HCT116 (cell line): ENCODE data around the gene LIPA. TPM values are rescaled to one million over a fixed set of nuclear protein-coding genes. Genes with fewer than 3 reads are reported as not detected.
"Not testable (repeated sequence)": the region's sequence is repeated elsewhere in the genome, so short reads cannot be mapped to it uniquely, and the experiment has no call there.

ENCODE experiments used
- ATAC-seq: fragments of 200-7000 bp; cut with Tn5 transposase; 2 replicates; pipeline ENCODE4 v1.9.1; 2020; ENCODE audit warnings: mild to moderate bottlenecking, moderate library complexity
- BruUV-seq: library from RNA; stranded (reverse); fragments of 400-500 nt; replicated peaks from 2 replicates; lab custom pipeline; 2021; lab: Mats Ljungman, UMichigan
- CTCF ChIA-PET: fragments of 300-600 bp; sonication (Branson Sonifier 250); formaldehyde crosslinking; loops from one replicate; lab custom pipeline; 2021; ENCODE audit warnings: antibody characterized with exemption; lab: Charles Lee
- POLR2A ChIA-PET: fragments of 300-600, 350-600 bp; sonication (Branson Sonifier 250); formaldehyde crosslinking; loops from one replicate; lab custom pipeline; 2021; ENCODE audit warnings: antibody characterized with exemption; lab: Charles Lee
- RAD21 ChIA-PET, 2 experiments: fragments of 300-600 bp; sonication (Branson Sonifier 250); formaldehyde crosslinking; loops; one replicate each; lab custom pipeline; 2023; ENCODE audit warnings: low total read pairs in 2 of 2; ENCODE audit not compliant: uncharacterized antibody in 2 of 2, unreplicated experiment in 2 of 2, low non-redundant PET in 1 of 2; lab: Charles Lee
- DNase-seq: peaks from one replicate; pipeline ENCODE4 v3.0.0-alpha.2; 2010; ENCODE audit warnings: low read depth, low spot score
- H2AFZ ChIP-seq: fragments of 200-600 bp; shearing (Covaris generic), sonication (generic); 2 replicates; pipeline ENCODE4 v1.6.1; 2017; ENCODE audit warnings: low read depth, mixed run types, mixed read lengths, antibody characterized with exemption, low read length; ENCODE audit not compliant: poor library complexity, severe bottlenecking
- H3K27ac ChIP-seq: 2 replicates; pipeline ENCODE4 v1.5.1; 2012; ENCODE audit warnings: low read depth, low read length
- H3K27me3 ChIP-seq: fragments of 200-600 bp; sonication (generic); 2 replicates; pipeline ENCODE4 v1.6.1; 2016; ENCODE audit warnings: mixed run types, low read length, mixed read lengths; ENCODE audit not compliant: insufficient read depth
- H3K36me3 ChIP-seq, 2 experiments: fragments of 200-500 bp in 1 of 2; fragments of 200-600 bp in 1 of 2; sonication (Bioruptor generic) in 1 of 2; sonication (generic) in 1 of 2; 2 replicates each; pipeline versions ENCODE4 v1.5.1 to v1.6.1; 2014 to 2016; ENCODE audit warnings: low read length in 2 of 2, inconsistent platforms in 1 of 2, mixed read lengths in 1 of 2, mixed run types in 1 of 2; ENCODE audit not compliant: insufficient read depth in 2 of 2, control insufficient read depth in 1 of 2
- H3K4me1 ChIP-seq, 2 experiments: fragments of 200-600 bp in 1 of 2; sonication (generic) in 1 of 2; 2 replicates each; pipeline versions ENCODE4 v1.5.1 to v1.6.1; 2012 to 2017; ENCODE audit warnings: low read length in 2 of 2, inconsistent platforms in 1 of 2, mild to moderate bottlenecking in 1 of 2, mixed read lengths in 1 of 2, mixed run types in 1 of 2, moderate library complexity in 1 of 2; ENCODE audit not compliant: insufficient read depth in 2 of 2, control insufficient read depth in 1 of 2
- H3K4me2 ChIP-seq: fragments of 200-600 bp; sonication (generic); 2 replicates; pipeline ENCODE4 v1.6.1; 2017; ENCODE audit warnings: mixed run types, low read length, mixed read lengths
- H3K4me3 ChIP-seq, 2 experiments: fragments of 200-600 bp in 1 of 2; sonication (generic) in 1 of 2; replicated peaks in 1 of 2; 2 replicates each; pipeline ENCODE4 v1.5.1; 2011 to 2016; ENCODE audit warnings: low read length in 2 of 2, control low read depth in 1 of 2, low read depth in 1 of 2, mild to moderate bottlenecking in 1 of 2, mixed read lengths in 1 of 2, mixed run types in 1 of 2
- H3K79me2 ChIP-seq: fragments of 200-600 bp; sonication (generic); 2 replicates; pipeline ENCODE4 v1.6.1; 2017; ENCODE audit warnings: mild to moderate bottlenecking, mixed run types, low read length, moderate library complexity, mixed read lengths; ENCODE audit not compliant: insufficient read depth
- H3K9ac ChIP-seq: fragments of 200-600 bp; sonication (generic); 2 replicates; pipeline ENCODE4 v1.6.1; 2016; ENCODE audit warnings: low read length, mixed read lengths
- H3K9me2 ChIP-seq: fragments of 200-600 bp; sonication (generic), shearing (Covaris generic); 2 replicates; pipeline ENCODE4 v1.6.1; 2017; ENCODE audit warnings: mixed run types, mild to moderate bottlenecking, moderate library complexity; ENCODE audit not compliant: insufficient read depth
- H3K9me3 ChIP-seq, 2 experiments: fragments of 200-500 bp in 1 of 2; fragments of 200-600 bp in 1 of 2; sonication (Bioruptor generic) in 1 of 2; sonication (generic) in 1 of 2; 2 replicates each; pipeline ENCODE4 v1.6.1; 2014 to 2017; ENCODE audit warnings: low read length in 2 of 2, mixed read lengths in 2 of 2, inconsistent platforms in 1 of 2, low read depth in 1 of 2, mild to moderate bottlenecking in 1 of 2, mixed run types in 1 of 2, moderate library complexity in 1 of 2; ENCODE audit not compliant: control insufficient read depth in 1 of 2, insufficient read depth in 1 of 2
- H4K20me1 ChIP-seq: fragments of 200-600 bp; sonication (generic), shearing (Covaris generic); 2 replicates; pipeline ENCODE4 v1.6.1; 2017; ENCODE audit warnings: mixed run types, mild to moderate bottlenecking, moderate library complexity; ENCODE audit not compliant: insufficient read depth
- ATF3 ChIP-seq: IDR thresholded peaks from 2 replicates; pipeline ENCODE4 v1.6.1; 2012
- CTCF ChIP-seq, 3 experiments: fragments of 200-600 bp in 1 of 3; sonication (generic) in 1 of 3; IDR thresholded peaks in 2 of 3; conservative IDR thresholded peaks in 1 of 3; 2 replicates each; pipeline ENCODE4 v1.5.1; 2012 to 2017; ENCODE audit warnings: low read depth in 2 of 3, low read length in 2 of 3, antibody characterized with exemption in 1 of 3, borderline replicate concordance in 1 of 3, control low read depth in 1 of 3, mild to moderate bottlenecking in 1 of 3, mixed read lengths in 1 of 3, mixed run types in 1 of 3, moderate library complexity in 1 of 3; ENCODE audit not compliant: insufficient read depth in 1 of 3
- EGR1 ChIP-seq: IDR thresholded peaks from 2 replicates; pipeline ENCODE4 v1.6.1; 2012; ENCODE audit warnings: low read depth
- EZH2phosphoT487 ChIP-seq: fragments of 200-600 bp; IDR thresholded peaks from 2 replicates; pipeline ENCODE4 v1.6.1; 2018; ENCODE audit warnings: antibody characterized with exemption, borderline replicate concordance
- FOSL1 ChIP-seq: IDR thresholded peaks from 2 replicates; pipeline ENCODE4 v1.6.1; 2012; ENCODE audit warnings: low read depth
- JUND ChIP-seq: IDR thresholded peaks from 2 replicates; pipeline ENCODE4 v1.6.1; 2012
- SIN3A ChIP-seq: IDR thresholded peaks from 2 replicates; pipeline ENCODE4 v1.6.1; 2012; ENCODE audit warnings: low read depth
- ZFX ChIP-seq: fragments of 450-650 bp; IDR thresholded peaks from 2 replicates; pipeline ENCODE4 v1.6.1; 2017
- ZNF274 ChIP-seq: fragments of 200-500 bp; sonication (Bioruptor generic); IDR thresholded peaks from 2 replicates; pipeline ENCODE4 v1.6.1; 2014; ENCODE audit warnings: mild to moderate bottlenecking, low read depth, low read length, inconsistent platforms
- intact Hi-C: fragments of 100-400 bp; cut with micrococcal nuclease; formaldehyde crosslinking; loops from 2 replicates; pipeline ENCODE4 v1.10.0; 2022
- total RNA-seq: library from RNA; stranded (reverse); gene quantifications from one replicate; pipeline ENCODE4 v1.2.1, GENCODE V29; 2021; ENCODE audit not compliant: unreplicated experiment
- TF ChIP-seq, protein P1 (sequence below): IDR thresholded peaks from 2 replicates; pipeline ENCODE4 v1.6.1; 2011; ENCODE audit warnings: mild to moderate bottlenecking, low read length, moderate library complexity; ENCODE audit not compliant: insufficient replicate concordance; ENCODE audit errors: extremely low read depth

The LIPA gene
- total RNA-seq, 1 experiment from 2014 or later, result 27.1 TPM

- H3K4me3 ChIP-seq, H3K79me2 ChIP-seq, POLR2A ChIA-PET, H3K9me2 ChIP-seq, CTCF ChIA-PET, ATAC-seq, H3K9ac ChIP-seq, intact Hi-C loops, H3K36me3 ChIP-seq, BruUV-seq, H3K9me3 ChIP-seq, RAD21 ChIA-PET, DNase-seq, H3K4me2 ChIP-seq, H4K20me1 ChIP-seq, H2AFZ ChIP-seq, H3K27me3 ChIP-seq, H3K27ac ChIP-seq: not testable (repeated sequence)
- TF ChIP-seq CTCF (IDR thresholded peaks at IDR 0.05 in 2 of 3, conservative IDR thresholded peaks at IDR 0.05 in 1 of 3; ENCODE audit: borderline replicate concordance in 1 of 3, insufficient read depth in 1 of 3, low read depth in 2 of 3, low read length in 2 of 3), result 0 out of 6 replicates have a peak, but pooled peaks of 1 of the 3 experiments have one; percentile 8
- H3K4me1 ChIP-seq, result peaks cover 3 to 15% of the 10 kb centered on the region in 2 experiments; a peak in 3 of 4 replicates
Observed at GRCh38 chr10:89255091-89255579, 3.6 kb upstream of the LIPA start.

DNA sequence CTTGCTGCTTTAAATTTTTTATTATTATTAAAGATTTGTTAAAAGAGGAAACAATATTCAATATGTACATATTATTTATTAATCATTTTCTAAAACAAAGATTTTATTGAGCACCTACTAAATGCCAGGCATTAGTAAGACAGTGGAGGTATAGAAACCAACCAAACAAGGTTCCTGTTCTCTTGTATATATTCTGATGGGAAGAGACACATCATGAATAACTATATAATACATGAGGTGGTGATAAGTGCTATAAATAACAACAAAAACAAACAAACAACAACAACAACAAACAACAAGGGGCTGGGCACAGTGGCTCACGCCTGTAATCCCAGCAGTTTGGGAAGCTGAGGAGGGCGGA, 630 bp upstream of the LIPA start:
- Histone ChIP-seq H3K27ac (no peak overlapping the region; the same call in 1 of the 2 replicates), H3K4me1 (peaks cover 3 to 15% of the 10 kb centered on the region in 2 experiments; a peak in 3 of 4 replicates), H4K20me1 (no peaks in the 10 kb centered on the region), H3K27me3 (no peaks in the 10 kb centered on the region), H3K79me2 (no peaks in the 10 kb centered on the region), H2AFZ (no peak overlapping the region), H3K4me2 (peak overlapping the region; percentile 93), H3K9me2 (no peaks in the 10 kb centered on the region), H3K36me3 (no peaks in the 10 kb centered on the region), H3K9me3 (no peaks in the 10 kb centered on the region; a peak in 2 of 4 replicates), H3K9ac (no peak overlapping the region), H3K4me3 (peak overlapping the region in 1 of 2 experiments; percentile 79; a peak in 1 of 4 replicates)
- POLR2A ChIA-PET, result interaction anchor here (0.6 to 1.3 kb wide), 5 partner anchors 9 to 140 kb away, joined by 3 to 5 read pairs (median 3); partner anchors contain the start of gene IFIT1
- CTCF ChIA-PET, result interaction anchor here (0.7 to 1.1 kb wide), 3 partner anchors 35 to 319 kb away, joined by 3 to 4 read pairs (median 3); no protein-coding TSS in a partner anchor
- DNase-seq, result no peak
- BruUV-seq, result no TSS peak
- TF ChIP-seq JUND (no peak), FOSL1 (no peak), EZH2phosphoT487 (no peak), EGR1 (no peak), ZNF274 (no peak), ATF3 (no peak), ZFX (no peak), CTCF (IDR thresholded peaks at IDR 0.05 in 2 of 3, conservative IDR thresholded peaks at IDR 0.05 in 1 of 3; ENCODE audit: borderline replicate concordance in 1 of 3, insufficient read depth in 1 of 3, low read depth in 2 of 3, low read length in 2 of 3) (no peak), SIN3A (no peak)
- TF ChIP-seq, protein P1, sequence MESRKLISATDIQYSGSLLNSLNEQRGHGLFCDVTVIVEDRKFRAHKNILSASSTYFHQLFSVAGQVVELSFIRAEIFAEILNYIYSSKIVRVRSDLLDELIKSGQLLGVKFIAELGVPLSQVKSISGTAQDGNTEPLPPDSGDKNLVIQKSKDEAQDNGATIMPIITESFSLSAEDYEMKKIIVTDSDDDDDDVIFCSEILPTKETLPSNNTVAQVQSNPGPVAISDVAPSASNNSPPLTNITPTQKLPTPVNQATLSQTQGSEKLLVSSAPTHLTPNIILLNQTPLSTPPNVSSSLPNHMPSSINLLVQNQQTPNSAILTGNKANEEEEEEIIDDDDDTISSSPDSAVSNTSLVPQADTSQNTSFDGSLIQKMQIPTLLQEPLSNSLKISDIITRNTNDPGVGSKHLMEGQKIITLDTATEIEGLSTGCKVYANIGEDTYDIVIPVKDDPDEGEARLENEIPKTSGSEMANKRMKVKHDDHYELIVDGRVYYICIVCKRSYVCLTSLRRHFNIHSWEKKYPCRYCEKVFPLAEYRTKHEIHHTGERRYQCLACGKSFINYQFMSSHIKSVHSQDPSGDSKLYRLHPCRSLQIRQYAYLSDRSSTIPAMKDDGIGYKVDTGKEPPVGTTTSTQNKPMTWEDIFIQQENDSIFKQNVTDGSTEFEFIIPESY, result no peak
- ATAC-seq, result no peak
- intact Hi-C loops, result no loop called here
- RAD21 ChIA-PET, result interaction anchor here in 1 of 2 experiments (0.6 kb wide), 1 partner anchor 67 kb away, joined by 3 read pairs; no protein-coding TSS in a partner anchor
